NK-92 (cell line): ENCODE data around the gene CNNM1.

Source experiments
- DNase-seq: peaks from one replicate; lab custom pipeline; 2025; ENCODE audit not compliant: unreplicated experiment; lab: John Stamatoyannopoulos, UW

Gene CNNM1

GRCh38 chr10:99337311-99337811, 8.2 kb downstream of the CNNM1 start:
- no peak for DNase-seq

DNA sequence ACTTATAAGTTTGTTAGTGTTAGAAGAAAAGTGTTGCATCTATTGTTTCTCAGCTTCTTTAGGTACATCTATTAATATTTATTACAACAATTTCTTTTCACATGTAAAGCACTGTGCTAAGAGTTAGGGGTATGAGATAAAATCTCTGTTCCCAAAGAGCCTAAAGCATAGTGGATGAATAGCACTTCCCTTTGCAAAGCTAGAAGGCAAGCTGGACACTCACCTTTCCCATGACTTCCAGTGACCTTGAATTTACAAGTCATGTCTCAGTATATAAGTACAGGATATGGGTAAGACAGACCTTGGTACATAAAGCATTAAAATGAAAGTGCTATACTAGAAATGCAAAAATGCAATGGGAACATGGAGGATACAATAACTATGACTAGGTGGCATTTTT, 8.7 kb downstream of the CNNM1 start:
- DNase-seq = no peak

DNA sequence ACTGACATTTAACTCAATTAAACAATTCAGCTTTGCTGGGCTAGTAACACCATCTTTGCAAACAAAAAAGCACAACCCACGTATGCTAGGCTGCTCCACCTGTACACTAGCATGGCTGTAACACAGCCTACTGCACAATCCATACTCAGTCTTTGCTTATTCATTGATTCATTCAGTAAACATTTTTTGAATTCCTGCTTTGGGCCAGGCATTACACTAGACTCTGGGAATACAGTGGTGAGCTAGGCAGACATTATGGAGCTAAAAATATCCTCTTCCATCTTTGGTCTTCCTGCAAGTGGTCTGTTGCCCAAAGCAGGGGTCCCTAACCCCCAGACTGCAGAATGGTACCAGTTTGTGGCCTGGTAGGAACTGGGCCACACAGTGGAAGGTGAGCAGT, 9.9 kb downstream of the CNNM1 start:
- DNase-seq = no peak

DNA sequence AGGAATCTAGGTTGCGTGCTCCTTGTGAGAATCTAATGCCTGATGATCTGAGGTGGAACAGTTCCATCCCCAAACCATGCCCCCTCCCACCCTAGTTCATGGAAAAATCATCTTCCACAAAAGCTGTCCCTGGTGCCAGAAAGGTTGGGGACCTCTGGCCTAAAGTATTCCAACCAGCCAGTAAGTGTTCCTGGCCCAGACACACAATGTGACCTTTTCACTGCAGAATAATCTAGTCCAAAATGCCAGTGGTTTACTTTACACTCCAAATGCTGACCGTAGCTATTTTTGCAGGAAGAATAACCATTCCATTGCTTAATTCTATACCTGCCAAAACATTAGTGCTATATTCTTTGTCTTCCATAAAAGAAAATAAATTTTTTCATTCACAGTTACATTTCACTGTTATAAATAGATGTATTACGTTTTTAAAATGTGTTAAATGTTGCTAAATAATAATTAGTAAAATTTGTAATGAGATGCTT, 10.4 kb downstream of the CNNM1 start:
- no peak for DNase-seq

DNA sequence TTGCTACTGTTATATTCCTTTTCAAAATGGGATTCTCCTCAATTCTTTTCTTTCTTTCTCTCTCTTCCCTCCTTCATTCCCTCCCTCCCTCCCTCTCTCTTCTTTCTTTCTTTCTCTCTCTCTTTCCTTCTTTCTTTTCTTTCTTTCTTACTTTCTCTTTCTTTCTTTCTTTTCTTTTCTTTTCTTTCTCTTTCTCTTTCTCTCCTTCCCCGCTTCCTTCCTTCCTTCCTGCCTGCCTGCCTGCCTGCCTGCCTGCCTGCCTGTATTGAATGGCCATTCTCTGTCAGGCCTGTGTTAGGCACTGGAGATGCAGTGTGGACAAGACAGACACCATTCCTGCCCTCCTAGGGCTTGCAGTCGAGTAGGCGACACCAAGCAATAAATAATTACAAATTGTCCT, 11.5 kb downstream of the CNNM1 start:
- DNase-seq = no peak

DNA sequence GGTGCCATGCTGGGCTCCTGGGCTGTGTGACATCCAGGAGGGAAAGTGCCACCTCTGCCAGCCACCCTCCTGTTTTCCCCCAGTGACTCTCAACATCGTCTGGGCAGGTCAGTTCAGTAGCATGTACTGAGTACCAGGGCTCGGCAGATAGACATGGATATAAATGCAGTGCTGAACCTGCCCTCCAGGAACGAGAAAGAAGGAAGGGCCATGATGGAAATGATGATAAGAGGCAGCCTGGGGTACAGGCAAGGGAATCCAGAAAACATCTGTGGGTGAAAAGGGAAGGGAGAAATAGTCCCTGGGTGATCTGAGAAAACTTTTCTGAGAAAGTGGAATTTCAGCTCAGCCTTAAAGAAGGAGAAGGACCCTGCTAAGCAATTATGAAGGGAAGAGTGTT, 12.1 kb downstream of the CNNM1 start:
- DNase-seq = no peak

- no peak for DNase-seq
Observed at GRCh38 chr10:99341860-99342490, 12.8 kb downstream of the CNNM1 start.

DNA sequence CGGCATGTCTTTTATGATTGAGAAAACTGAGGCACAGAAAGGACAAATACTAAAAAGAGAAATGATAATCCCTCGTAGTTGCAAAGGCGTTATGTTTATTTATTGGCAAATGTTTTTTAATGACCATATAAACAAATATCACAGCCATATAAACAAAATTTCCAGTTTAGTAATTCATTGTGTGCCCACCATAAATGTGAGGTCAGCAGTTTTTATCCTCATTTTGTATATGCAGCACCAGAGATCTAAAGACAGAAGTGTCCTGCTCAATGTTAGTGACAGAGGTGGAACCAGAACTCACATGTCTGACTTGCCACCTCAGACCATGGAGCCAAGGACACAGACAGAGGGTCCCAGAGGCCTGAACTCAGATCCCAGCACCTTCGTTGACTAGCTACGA, 14.1 kb downstream of the CNNM1 start:
- no peak for DNase-seq

DNA sequence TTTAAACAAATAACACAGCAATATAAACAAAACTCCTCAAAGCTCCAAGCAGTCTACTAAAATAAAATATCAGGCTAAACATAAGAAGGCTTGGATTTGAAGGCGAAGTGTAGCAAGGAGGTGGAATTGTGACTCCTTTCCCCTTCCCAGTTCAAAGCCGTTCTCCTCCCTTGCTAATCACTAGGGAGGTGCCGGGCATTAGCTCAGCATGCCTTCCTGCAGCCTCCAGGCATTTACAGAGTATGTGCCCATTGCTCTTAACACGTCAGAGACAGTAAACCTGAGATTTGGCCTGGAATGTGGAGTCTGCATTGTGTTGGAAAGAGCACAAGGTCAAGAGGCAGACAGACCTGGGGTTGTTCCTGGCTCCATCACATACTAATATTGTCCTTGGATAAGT, 15.6 kb downstream of the CNNM1 start:
- no peak for DNase-seq

- no peak for DNase-seq
Observed at GRCh38 chr10:99345350-99345749, 16.2 kb downstream of the CNNM1 start.

DNA sequence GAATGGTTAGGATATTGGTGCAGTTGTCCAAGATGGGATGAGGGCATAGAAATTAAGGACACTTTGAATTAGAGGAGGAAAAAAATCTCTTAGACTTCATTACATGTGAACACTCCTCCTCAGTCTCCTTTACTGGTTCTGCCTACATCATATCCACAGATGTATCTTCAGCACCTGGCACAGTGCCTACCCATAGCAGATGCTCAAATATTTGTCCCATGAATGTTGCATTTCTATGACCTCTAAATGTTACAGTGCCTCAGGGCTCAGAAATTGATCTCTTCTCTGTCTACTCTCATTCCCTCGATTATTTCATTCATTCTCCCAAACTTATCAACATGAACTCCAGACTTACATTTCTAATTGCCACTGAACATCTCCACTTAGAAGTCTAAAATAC, 17.1 kb downstream of the CNNM1 start:
- DNase-seq = no peak

DNA sequence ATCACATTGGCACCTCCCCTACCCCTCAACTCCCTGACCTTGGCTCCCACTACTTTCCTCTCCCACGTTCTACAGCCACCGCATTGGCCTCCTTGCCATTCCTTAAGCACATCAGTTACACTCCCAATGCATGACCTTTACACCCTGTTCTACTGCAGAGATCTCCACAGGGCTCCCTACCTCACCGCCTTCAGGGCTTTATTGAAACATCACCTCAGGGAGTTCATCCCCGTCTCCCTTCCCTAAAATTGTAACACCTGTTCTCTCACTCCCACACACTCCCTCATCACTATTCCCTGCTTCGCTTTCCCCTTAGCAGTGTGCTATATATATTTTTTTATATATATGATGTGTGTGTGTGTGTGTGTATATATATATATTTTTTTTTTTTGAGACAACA, 18.5 kb downstream of the CNNM1 start:
- no peak for DNase-seq

- DNase-seq = no peak
Observed at GRCh38 chr10:99353182-99353581, 24.0 kb downstream of the CNNM1 start.

- DNase-seq = no peak
Observed at GRCh38 chr10:99357691-99358090, 28.5 kb downstream of the CNNM1 start.

- no peak for DNase-seq
Observed at GRCh38 chr10:99358101-99358500, 28.9 kb downstream of the CNNM1 start.

DNA sequence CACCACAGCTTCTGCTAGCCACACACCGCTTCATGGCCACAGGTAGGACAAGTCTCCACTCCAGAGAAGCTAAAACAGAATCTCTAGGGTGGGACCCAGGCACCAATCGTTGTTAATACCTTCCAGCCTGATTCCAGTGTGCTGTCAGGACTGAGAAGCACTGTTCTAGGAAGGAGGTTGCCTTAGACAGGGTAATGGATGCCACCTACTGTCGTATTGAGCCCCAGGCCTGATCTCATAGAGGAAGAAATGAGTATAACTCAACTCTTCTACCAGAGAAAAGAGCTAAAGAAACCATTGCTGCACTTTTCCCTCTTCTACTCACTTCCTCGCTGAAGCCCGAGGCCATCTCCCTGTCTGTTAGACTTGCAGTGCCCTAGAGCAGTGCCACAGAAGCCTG, 31.8 kb downstream of the CNNM1 start:
- DNase-seq = no peak

DNA sequence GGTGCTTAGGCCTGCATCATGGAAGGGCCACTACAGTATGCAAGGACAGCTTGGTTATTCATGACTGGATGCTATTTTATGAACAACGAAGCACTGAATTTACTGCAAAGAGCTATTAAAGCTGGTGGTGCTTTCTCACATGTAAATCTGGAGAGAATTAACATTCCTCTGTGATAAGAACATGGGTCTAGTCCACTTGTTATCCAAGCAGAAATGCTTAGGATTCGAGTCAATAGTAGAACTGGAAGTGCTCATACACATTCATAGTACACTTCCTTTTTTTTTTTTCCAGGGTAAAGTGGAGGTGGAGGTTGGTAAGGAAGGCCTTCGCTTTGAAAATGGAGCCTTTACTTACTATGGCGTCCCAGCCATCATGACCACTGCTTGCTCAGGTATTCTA, 35.0 kb downstream of the CNNM1 start:
- no peak for DNase-seq

DNA sequence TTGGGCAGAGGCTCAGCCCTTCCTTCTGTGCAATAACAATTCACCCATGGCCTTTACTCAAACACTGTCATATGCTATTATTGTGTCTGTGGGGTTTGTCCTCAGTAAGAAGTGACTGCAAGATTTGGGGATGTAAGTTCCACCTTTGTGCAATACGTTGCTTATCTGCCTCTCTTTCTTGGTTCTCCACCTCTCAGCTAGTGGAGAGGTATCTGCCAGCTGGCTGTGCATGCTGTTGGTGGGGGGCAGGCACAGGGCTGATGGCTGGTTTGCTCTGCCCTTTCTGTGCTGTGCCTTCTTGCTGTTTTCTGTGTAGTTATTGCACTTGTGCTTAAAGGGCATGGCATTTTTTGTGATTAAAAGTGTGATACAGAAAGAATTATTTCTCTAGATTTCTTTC, 36.2 kb downstream of the CNNM1 start:
- no peak for DNase-seq

- no peak for DNase-seq
Observed at GRCh38 chr10:99365736-99366135, 36.6 kb downstream of the CNNM1 start.

DNA sequence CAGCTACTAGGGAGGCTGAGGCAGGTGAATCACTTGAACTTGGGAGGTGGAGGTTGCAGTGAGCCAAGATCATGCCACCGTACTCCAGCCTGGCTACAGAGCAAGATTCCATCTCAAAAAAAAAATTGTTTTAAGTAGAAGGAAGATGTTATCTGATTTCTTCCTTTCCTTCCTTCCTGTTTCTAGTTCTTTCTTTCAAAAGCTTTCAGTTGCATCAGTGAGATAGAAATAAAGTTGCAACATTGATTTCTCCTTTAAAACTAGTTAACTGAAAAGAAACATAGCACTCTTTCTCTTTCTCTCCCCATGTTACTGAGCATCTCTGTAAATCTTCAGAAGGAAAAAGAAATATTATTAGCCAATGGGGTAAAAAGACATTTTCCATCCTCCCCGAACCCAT, 37.5 kb downstream of the CNNM1 start:
- no peak for DNase-seq

DNA sequence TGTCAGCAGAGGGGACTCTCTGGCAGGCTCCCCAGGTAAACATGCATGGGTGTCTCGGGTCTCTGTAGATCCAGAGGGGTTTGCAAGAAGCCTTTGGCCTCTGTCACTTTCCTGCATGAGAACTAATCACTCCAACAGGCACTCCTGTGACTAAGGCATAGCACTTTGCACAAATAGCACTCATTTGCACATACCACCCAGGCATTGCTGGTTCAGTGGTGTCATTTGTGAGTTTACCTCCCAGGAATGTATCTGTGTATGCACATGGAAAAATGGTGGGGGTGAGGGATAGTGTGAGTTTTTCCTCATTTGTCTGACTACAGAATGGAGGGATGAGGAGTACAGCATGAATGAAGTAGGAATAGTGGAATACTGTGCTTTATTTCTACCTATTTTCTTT, 39.5 kb downstream of the CNNM1 start:
- DNase-seq = no peak

GRCh38 chr10:99369126-99369525, 40.0 kb downstream of the CNNM1 start:
- no peak for DNase-seq

DNA sequence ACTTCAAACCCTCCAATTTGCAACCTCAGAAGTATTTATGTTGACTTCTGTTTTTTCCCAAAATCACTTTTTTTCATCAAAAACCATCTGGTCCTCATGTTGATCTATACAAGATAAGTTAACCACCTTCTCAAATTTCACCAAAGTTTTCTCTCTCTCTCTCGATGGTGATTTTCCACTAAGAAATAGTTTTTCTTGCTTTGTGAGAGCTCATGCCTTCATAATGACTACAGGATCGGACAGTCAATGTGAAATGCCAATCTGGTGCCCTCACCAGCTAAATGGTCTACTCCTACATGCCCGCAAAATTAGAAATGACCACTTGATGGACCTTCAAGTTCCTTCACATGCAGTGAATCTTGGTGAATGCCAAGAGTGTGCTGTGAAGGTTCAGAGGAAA, 40.4 kb downstream of the CNNM1 start:
- DNase-seq = no peak
